NCI-H2227 (cell line): ENCODE data around the gene COPS7A.

Experiments
- DNase-seq: peaks from one replicate; lab custom pipeline; 2025; ENCODE audit not compliant: unreplicated experiment; lab: John Stamatoyannopoulos, UW

Gene COPS7A

GRCh38 chr12:6723607-6724408, at the start of gene COPS7A:
TSS of gene COPS7A (plus strand) at chr12:6724046. CDS start at chr12:6724657, 611 bp downstream.
- DNase-seq: peak; percentile 97

- no peak for DNase-seq
Measured at GRCh38 chr12:6676962-6677361, 46.9 kb upstream of the COPS7A start.

- DNase-seq: peak; percentile 59
Measured at GRCh38 chr12:6684609-6685008, 39.2 kb upstream of the COPS7A start.

- no peak for DNase-seq
Measured at GRCh38 chr12:6685814-6686213, 38.0 kb upstream of the COPS7A start.

GRCh38 chr12:6688543-6688998, 35.3 kb upstream of the COPS7A start:
- peak; percentile 54 for DNase-seq

GRCh38 chr12:6688999-6689882, 34.6 kb upstream of the COPS7A start, which contains the start of gene ZNF384:
TSS of gene ZNF384 (minus strand) at chr12:6689375. CDS start at chr12:6679520, 9,855 bp downstream.
- DNase-seq: peak; percentile 97

- no peak for DNase-seq
Measured at GRCh38 chr12:6691473-6691872, 32.4 kb upstream of the COPS7A start.

GRCh38 chr12:6692888-6693287, 31.0 kb upstream of the COPS7A start:
- DNase-seq: peak; percentile 19

GRCh38 chr12:6693832-6694355, 30.0 kb upstream of the COPS7A start:
- no peak for DNase-seq

GRCh38 chr12:6694701-6695100, 29.1 kb upstream of the COPS7A start:
- no peak for DNase-seq

GRCh38 chr12:6695313-6696045, 28.4 kb upstream of the COPS7A start:
- DNase-seq: no peak

- no peak for DNase-seq
Measured at GRCh38 chr12:6696690-6697583, 26.9 kb upstream of the COPS7A start.

GRCh38 chr12:6697584-6698351, 26.1 kb upstream of the COPS7A start:
- peak; percentile 61 for DNase-seq

GRCh38 chr12:6698352-6699046, 25.3 kb upstream of the COPS7A start:
- DNase-seq: peak; percentile 17

GRCh38 chr12:6699259-6699988, 24.4 kb upstream of the COPS7A start:
- no peak for DNase-seq

GRCh38 chr12:6699989-6700645, 23.7 kb upstream of the COPS7A start:
- peak; percentile 37 for DNase-seq

GRCh38 chr12:6700646-6701051, 23.2 kb upstream of the COPS7A start, which contains the start of gene PIANP:
TSS of gene PIANP (minus strand) at chr12:6700815. CDS start at chr12:6698061, 2,754 bp downstream.
- peak; percentile 65 for DNase-seq
